ENCODE measurements around the gene SIRT2. TPM values are rescaled to one million over a fixed set of nuclear protein-coding genes. Genes with fewer than 3 reads are reported as not detected.

Gene SIRT2
- polyA plus RNA-seq, 3 donors: 57.5 to 65.9 (median 64.3) TPM

GRCh38 chr19:38910488-38910887 is 11.1 kb upstream of the SIRT2 start:
- no peak overlapping the region for H3K27ac Mint-ChIP-seq
- intact Hi-C loops (cut with micrococcal nuclease): no loop called here

GRCh38 chr19:38908911-38909310 is 9.5 kb upstream of the SIRT2 start:
- Histone ChIP-seq H3K4me1 (ENCODE audit: control insufficient read depth in 1 of 2, insufficient read depth in 2 of 2, low read length in 2 of 2) (no peaks in the 10 kb centered on the region), H3K9me3 (replicated peaks in 1 of 2; ENCODE audit: control insufficient read depth in 1 of 2, insufficient read depth in 1 of 2, low read length in 2 of 2) (no peaks in the 10 kb centered on the region), H2AFZ (ENCODE audit: insufficient read depth, low read depth, low read length, poor library complexity, severe bottlenecking) (no peak overlapping the region), H3K9ac (ENCODE audit: insufficient read depth, low read length, poor library complexity, severe bottlenecking) (no peak overlapping the region), H3K27me3 (ENCODE audit: control insufficient read depth in 2 of 2, insufficient read depth in 2 of 2, low read length in 2 of 2) (no peaks in the 10 kb centered on the region), H3K4me3 (replicated peaks in 1 of 3; ENCODE audit: low read depth in 2 of 3, low read length in 3 of 3) (no peak overlapping the region), H3K4me2 (replicated peaks; ENCODE audit: extremely low read depth, low read length, poor library complexity, severe bottlenecking) (no peak overlapping the region), H3K36me3 (replicated peaks in 1 of 2; ENCODE audit: control insufficient read depth in 1 of 2, insufficient read depth in 2 of 2, low read length in 2 of 2) (peaks cover 42 to 45% of the 10 kb centered on the region in 2 donors), H3K79me2 (ENCODE audit: insufficient read depth, low read length) (no peaks in the 10 kb centered on the region), H3K27ac (ENCODE audit: low read depth in 1 of 2, low read length in 2 of 2) (no peak overlapping the region), H4K20me1 (ENCODE audit: insufficient read depth, low read length) (no peaks in the 10 kb centered on the region)
- no peak overlapping the region for H3K4me3 Mint-ChIP-seq
- intact Hi-C loops (cut with micrococcal nuclease): no loop called here
- 71% methylated on average over 1 of the region's 10 CpGs for WGBS (ENCODE audit: insufficient coverage)
- no peak for TF ChIP-seq CTCF (IDR thresholded peaks at IDR 0.05)
- peaks cover 3% of the 10 kb centered on the region for H3K4me1 Mint-ChIP-seq
- H3K27ac Mint-ChIP-seq: peak overlapping the region in 5 of 7 donors; percentile 4 to 85 (median 28)
- H3K9me3 Mint-ChIP-seq: peaks cover 0 to 5% (median 0%) of the 10 kb centered on the region in 7 donors
- DNase-seq: no peak
- H3K27me3 Mint-ChIP-seq (ENCODE audit: low read depth in 3 of 3): peaks cover 0 to 6% (median 0%) of the 10 kb centered on the region in 3 donors
- peaks cover 39 to 53% of the 10 kb centered on the region in 2 donors for H3K36me3 Mint-ChIP-seq

More at GRCh38 chr19:38910488-38910887, 11.1 kb upstream of the SIRT2 start:
- Mint-ChIP-seq H3K4me1 (peaks cover 3% of the 10 kb centered on the region), H3K4me3 (no peak overlapping the region), H3K27me3 (ENCODE audit: low read depth in 3 of 3) (peaks cover 0 to 6% (median 0%) of the 10 kb centered on the region in 3 donors), H3K36me3 (peaks cover 29 to 43% of the 10 kb centered on the region in 2 donors), H3K9me3 (peaks cover 0 to 5% (median 0%) of the 10 kb centered on the region in 7 donors)
- no peaks in the 10 kb centered on the region for H3K79me2 ChIP-seq (ENCODE audit: insufficient read depth, low read length)
- no peaks in the 10 kb centered on the region for H3K27me3 ChIP-seq (ENCODE audit: control insufficient read depth in 2 of 2, insufficient read depth in 2 of 2, low read length in 2 of 2)
- H4K20me1 ChIP-seq (ENCODE audit: insufficient read depth, low read length): no peaks in the 10 kb centered on the region
- no peak overlapping the region for H2AFZ ChIP-seq (ENCODE audit: insufficient read depth, low read depth, low read length, poor library complexity, severe bottlenecking)
- H3K9me3 ChIP-seq (replicated peaks in 1 of 2; ENCODE audit: control insufficient read depth in 1 of 2, insufficient read depth in 1 of 2, low read length in 2 of 2): no peaks in the 10 kb centered on the region
- no peak overlapping the region for H3K27ac ChIP-seq (ENCODE audit: low read depth in 1 of 2, low read length in 2 of 2)
- peaks cover 29 to 31% of the 10 kb centered on the region in 2 donors for H3K36me3 ChIP-seq (replicated peaks in 1 of 2; ENCODE audit: control insufficient read depth in 1 of 2, insufficient read depth in 2 of 2, low read length in 2 of 2)
- H3K4me3 ChIP-seq (replicated peaks in 1 of 3; ENCODE audit: low read depth in 2 of 3, low read length in 3 of 3): no peak overlapping the region
- 94% methylated on average over 8 of the region's 12 CpGs for WGBS (ENCODE audit: insufficient coverage)
- DNase-seq: no peak
- no peak for TF ChIP-seq CTCF (IDR thresholded peaks at IDR 0.05)
- no peak overlapping the region for H3K9ac ChIP-seq (ENCODE audit: insufficient read depth, low read length, poor library complexity, severe bottlenecking)
- no peaks in the 10 kb centered on the region for H3K4me1 ChIP-seq (ENCODE audit: control insufficient read depth in 1 of 2, insufficient read depth in 2 of 2, low read length in 2 of 2)
- no peak overlapping the region for H3K4me2 ChIP-seq (replicated peaks; ENCODE audit: extremely low read depth, low read length, poor library complexity, severe bottlenecking)
